HepG2 (cell line): Measurements from ENCODE around the gene BHLHE23. TPM values are rescaled to one million over a fixed set of nuclear protein-coding genes. Genes with fewer than 3 reads are reported as not detected.

Experiments
- AHR ChIP-seq: IDR thresholded peaks from 2 replicates; pipeline ENCODE4 v1.6.1; 2018; ENCODE audit warnings: missing genetic modification reagents, missing compliant biosample characterization
- BHLHE40 ChIP-seq: IDR thresholded peaks from 2 replicates; pipeline ENCODE4 v1.6.1; 2011; ENCODE audit warnings: low read length, improper control_type of control experiment
- HNF1A ChIP-seq, 2 experiments: sonication (generic) in 1 of 2; formaldehyde crosslinking in 1 of 2; IDR thresholded peaks; 2 replicates each; pipeline versions ENCODE4 v1.4.0 to v1.6.1; 2016 to 2020; ENCODE audit warnings: borderline replicate concordance in 1 of 2, low read depth in 1 of 2, mild to moderate bottlenecking in 1 of 2, missing genetic modification reagents in 1 of 2
- ISL2 ChIP-seq: sonication (generic); formaldehyde crosslinking; IDR thresholded peaks from 2 replicates; pipeline ENCODE4 v1.5.0; 2020; ENCODE audit warnings: missing genetic modification reagents
- KLF9 ChIP-seq: IDR thresholded peaks from 2 replicates; pipeline ENCODE4 v1.6.1; 2016; ENCODE audit warnings: low read depth
- MAF1 ChIP-seq: sonication (generic); formaldehyde crosslinking; IDR thresholded peaks from 2 replicates; pipeline ENCODE4 v1.5.0; 2020; ENCODE audit warnings: missing genetic modification reagents, borderline replicate concordance
- NR0B2 ChIP-seq: sonication (generic); formaldehyde crosslinking; IDR thresholded peaks from 2 replicates; pipeline ENCODE4 v1.4.0; 2020; ENCODE audit warnings: mild to moderate bottlenecking, missing genetic modification reagents
- POLR2A ChIP-seq, 2 experiments: IDR thresholded peaks; 2 replicates each; pipeline ENCODE4 v1.6.1; 2011; ENCODE audit warnings: low read depth in 2 of 2, low read length in 2 of 2, mild to moderate bottlenecking in 1 of 2, moderate library complexity in 1 of 2; ENCODE audit not compliant: insufficient read depth in 1 of 2
- POLR2AphosphoS2 ChIP-seq: IDR thresholded peaks from 2 replicates; pipeline ENCODE4 v1.6.1; 2011; ENCODE audit warnings: low read depth, low read length, improper control_type of control experiment
- STAG1 ChIP-seq: sonication (generic); formaldehyde crosslinking; IDR thresholded peaks from 2 replicates; pipeline ENCODE4 v1.4.0; 2020; ENCODE audit warnings: missing genetic modification reagents
- TAF1 ChIP-seq: sonication (generic); formaldehyde crosslinking; IDR thresholded peaks from 2 replicates; pipeline ENCODE4 v1.4.0; 2020; ENCODE audit warnings: missing genetic modification reagents
- ZNF276 ChIP-seq: sonication (generic); formaldehyde crosslinking; IDR thresholded peaks from 2 replicates; pipeline ENCODE4 v1.4.0; 2020; ENCODE audit warnings: mild to moderate bottlenecking, low read depth, missing genetic modification reagents
- ZNF296 ChIP-seq: sonication (generic); formaldehyde crosslinking; conservative IDR thresholded peaks from 2 replicates; pipeline ENCODE4 v1.5.0; 2020; ENCODE audit warnings: mild to moderate bottlenecking, missing genetic modification reagents
- ZNF383 ChIP-seq: sonication (generic); formaldehyde crosslinking; IDR thresholded peaks from 2 replicates; pipeline ENCODE4 v1.4.0; 2020; ENCODE audit warnings: missing genetic modification reagents, mild to moderate bottlenecking, borderline replicate concordance
- ZNF430 ChIP-seq: sonication (generic); formaldehyde crosslinking; IDR thresholded peaks from 2 replicates; pipeline ENCODE4 v1.9.0; 2021; ENCODE audit warnings: mild to moderate bottlenecking, missing genetic modification reagents
- ZNF460 ChIP-seq: sonication (generic); formaldehyde crosslinking; IDR thresholded peaks from 2 replicates; pipeline ENCODE4 v1.5.1; 2020; ENCODE audit warnings: missing genetic modification reagents, mild to moderate bottlenecking, borderline replicate concordance
- ZNF687 ChIP-seq: sonication (generic); formaldehyde crosslinking; IDR thresholded peaks from 2 replicates; pipeline ENCODE4 v1.5.1; 2020; ENCODE audit warnings: mild to moderate bottlenecking, missing genetic modification reagents, moderate library complexity
- ZNF749 ChIP-seq: sonication (generic); formaldehyde crosslinking; IDR thresholded peaks from 2 replicates; pipeline ENCODE4 v1.8.0; 2022; ENCODE audit warnings: mild to moderate bottlenecking, missing genetic modification reagents, moderate library complexity, borderline replicate concordance
- ZNF75D ChIP-seq: sonication (generic); formaldehyde crosslinking; IDR thresholded peaks from 2 replicates; pipeline ENCODE4 v1.8.1; 2023; ENCODE audit warnings: missing genetic modification reagents, mild to moderate bottlenecking, borderline replicate concordance
- polyA plus RNA-seq, 8 experiments: library from polyadenylated mRNA; depleted of rRNA in 3 of 8; stranded (reverse) in 7 of 8; unstranded in 1 of 8; fragments of >200 nt; fragmentation: Illumina TruSeq in 4 of 8; extraction: Trizol in 4 of 8; gene quantifications; 2 replicates each; pipeline versions ENCODE4 v1.2.1 to v1.2.3, GENCODE V29; 2011 to 2016; ENCODE audit warnings: low read depth in 4 of 8, missing spikeins in 1 of 8, mixed read lengths in 1 of 8; ENCODE audit not compliant: insufficient read depth in 1 of 8
- total RNA-seq, 5 experiments: library from RNA; depleted of rRNA; stranded (reverse); fragments of >200 nt; fragmentation: Illumina TruSeq; extraction: Trizol; gene quantifications; 2 replicates each; pipeline ENCODE4 v1.2.3, GENCODE V29; 2016; ENCODE audit warnings: low read depth in 1 of 5

Gene BHLHE23
- total and polyA plus RNA-seq, 2 of the 13 experiments (the other 11 are each of a cell fraction or from before 2014, with no cell fraction given): not detected

- TF ChIP-seq POLR2A (IDR thresholded peaks at IDR 0.05; ENCODE audit: insufficient read depth in 1 of 2, low read depth in 2 of 2, low read length in 2 of 2): peak; percentile 33 to 66; a peak in 3 of 4 replicates
- TF ChIP-seq ZNF383 (CRISPR knock-in tag): no peak
- no peak for TF ChIP-seq ZNF75D (CRISPR knock-in tag)
- TF ChIP-seq BHLHE40: no peak
- TF ChIP-seq ZNF687 (CRISPR knock-in tag): peak; percentile 36
- TF ChIP-seq TAF1 (CRISPR knock-in tag): no peak; the same call in 1 of the 2 replicates
- TF ChIP-seq ZNF296 (CRISPR knock-in tag): no peak
- 0 out of 2 replicates have a peak, but pooled peaks have one; percentile 58 for TF ChIP-seq ZNF430 (CRISPR knock-in tag)
- TF ChIP-seq NR0B2 (CRISPR knock-in tag): no peak
- TF ChIP-seq STAG1 (CRISPR knock-in tag): no peak
- no peak for TF ChIP-seq ZNF460 (CRISPR knock-in tag)
- TF ChIP-seq KLF9 (CRISPR knock-in tag): no peak
- no peak for TF ChIP-seq HNF1A (IDR thresholded peaks at IDR 0.05; ENCODE audit: low read depth)
- no peak for TF ChIP-seq HNF1A (CRISPR knock-in tag; IDR thresholded peaks at IDR 0.05; ENCODE audit: borderline replicate concordance)
- TF ChIP-seq ISL2: 0 out of 2 replicates have a peak, but pooled peaks have one; percentile 8
- no peak for TF ChIP-seq ZNF276 (CRISPR knock-in tag)
- TF ChIP-seq POLR2AphosphoS2: 0 out of 2 replicates have a peak, but pooled peaks have one; percentile 33
- TF ChIP-seq MAF1 (CRISPR knock-in tag): no peak
- no peak for TF ChIP-seq AHR
- TF ChIP-seq ZNF749 (CRISPR knock-in tag): 0 out of 2 replicates have a peak, but pooled peaks have one; percentile 16
These were observed 39.0 kb downstream of the BHLHE23 start (continued) for GRCh38 chr20:62967628-62968351.
